HG03135 (cell line): ENCODE measurements around the gene PCDHAC2.

Source experiments
- ATAC-seq: cut with Tn5 transposase; IDR thresholded peaks from one replicate; pipeline ENCODE4 v1.9.1; 2021; ENCODE audit warnings: mild to moderate bottlenecking, moderate library complexity; ENCODE audit not compliant: unreplicated experiment

The PCDHAC2 gene

GRCh38 chr5:140966293-140967225 is at the start of gene PCDHAC2:
PCDHAC2 (plus strand) TSS chr5:140966476; CDS start chr5:140966767, 291 bp downstream.
- no peak for ATAC-seq

GRCh38 chr5:140923601-140924000 is 42.7 kb upstream of the PCDHAC2 start:
- ATAC-seq = no peak

- ATAC-seq = no peak
These were observed 40.4 kb upstream of the PCDHAC2 start, which contains the start of gene PCDHAC1 for GRCh38 chr5:140925806-140926442. PCDHAC1 (plus strand) TSS chr5:140926299; CDS start chr5:140926893, 594 bp downstream.

GRCh38 chr5:140926443-140927227 is 39.6 kb upstream of the PCDHAC2 start:
- ATAC-seq = no peak

GRCh38 chr5:140927228-140927573 is 39.1 kb upstream of the PCDHAC2 start:
- no peak for ATAC-seq

- no peak for ATAC-seq
These were observed 31.2 kb upstream of the PCDHAC2 start for GRCh38 chr5:140934964-140935606.

GRCh38 chr5:140946578-140946977 is 19.7 kb upstream of the PCDHAC2 start:
- no peak for ATAC-seq

- ATAC-seq = no peak
These were observed 14.6 kb upstream of the PCDHAC2 start for GRCh38 chr5:140951636-140952035.

- ATAC-seq = no peak
These were observed 13.0 kb upstream of the PCDHAC2 start for GRCh38 chr5:140953234-140953633.

- ATAC-seq = no peak
These were observed 4.1 kb upstream of the PCDHAC2 start for GRCh38 chr5:140962190-140962589.

- no peak for ATAC-seq
These were observed 1.9 kb upstream of the PCDHAC2 start for GRCh38 chr5:140964356-140964755.

- ATAC-seq = no peak
These were observed 377 bp upstream of the PCDHAC2 start for GRCh38 chr5:140965905-140966292.

GRCh38 chr5:140967226-140967893 is 1.1 kb downstream of the PCDHAC2 start:
- ATAC-seq = no peak

GRCh38 chr5:140969880-140970279 is 3.6 kb downstream of the PCDHAC2 start:
- ATAC-seq = no peak

GRCh38 chr5:140973550-140973949 is 7.3 kb downstream of the PCDHAC2 start:
- no peak for ATAC-seq

- ATAC-seq = no peak
These were observed 10.7 kb downstream of the PCDHAC2 start for GRCh38 chr5:140977003-140977402.

- no peak for ATAC-seq
These were observed 12.0 kb downstream of the PCDHAC2 start for GRCh38 chr5:140978260-140978659.

- ATAC-seq = no peak
These were observed 12.7 kb downstream of the PCDHAC2 start for GRCh38 chr5:140978983-140979382.

- ATAC-seq = no peak
These were observed 15.9 kb downstream of the PCDHAC2 start for GRCh38 chr5:140982083-140982716.

- no peak for ATAC-seq
These were observed 19.8 kb downstream of the PCDHAC2 start for GRCh38 chr5:140986117-140986521.
